DMS114 treated with DMSO at 0.1 percent for 48 hours (cell line): ENCODE data around the gene TUT7.
A peak's percentile ranks its signal among the peaks of the same experiment; 100 is the strongest.

Source experiments
- DNase-seq: peaks from one replicate; lab custom pipeline; 2025; ENCODE audit not compliant: unreplicated experiment; lab: John Stamatoyannopoulos, UW

The TUT7 gene

DNA sequence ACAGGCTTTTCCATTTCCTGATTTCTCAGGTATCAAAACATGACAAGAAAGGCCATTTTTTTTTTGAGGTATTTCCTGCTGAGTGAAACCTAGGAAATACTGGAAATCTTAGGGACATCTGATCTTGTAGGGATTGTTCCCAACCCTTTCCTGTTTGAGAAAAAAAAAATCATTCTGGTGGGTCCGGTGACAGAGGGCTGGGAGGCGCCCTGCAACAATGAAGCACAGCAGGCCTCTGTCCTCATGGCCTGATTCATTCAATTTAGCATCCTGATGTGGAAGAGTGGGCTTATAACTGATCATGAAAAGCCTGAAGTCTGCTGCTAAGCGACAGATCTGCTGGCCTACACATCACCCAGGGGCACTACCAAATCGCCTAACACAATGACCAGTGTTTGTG, 91.7 kb downstream of the TUT7 start:
- DNase-seq = no peak

- no peak for DNase-seq
These were observed 94.7 kb downstream of the TUT7 start, which contains the start of gene C9orf153 for GRCh38 chr9:86259557-86259956. Gene C9orf153, minus strand, starts transcription at chr9:86259657. Its CDS starts 30,054 bp downstream, at chr9:86229603.

- DNase-seq = no peak
These were observed 96.8 kb downstream of the TUT7 start for GRCh38 chr9:86257391-86257790.

GRCh38 chr9:86256653-86257052, 97.6 kb downstream of the TUT7 start:
- DNase-seq = no peak

DNA sequence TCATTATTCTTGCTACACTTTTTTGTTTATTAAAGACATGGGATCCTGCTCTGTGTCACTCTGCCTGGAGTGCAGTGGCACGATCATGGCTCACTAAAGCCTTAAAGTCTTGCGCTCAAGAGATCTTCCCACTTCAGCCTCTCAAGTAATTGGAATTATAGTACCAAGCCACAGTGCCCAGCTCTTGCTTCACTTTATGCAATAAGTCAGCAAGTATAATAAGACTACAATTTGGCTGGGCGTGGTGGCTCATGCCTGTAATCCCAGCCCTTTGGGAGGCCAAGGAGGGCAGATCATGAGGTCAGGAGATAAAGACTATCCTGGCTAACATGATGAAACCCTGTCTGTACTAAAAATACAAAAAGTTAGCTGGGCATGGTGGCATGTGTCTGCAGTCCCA, 100.6 kb downstream of the TUT7 start:
- no peak for DNase-seq

GRCh38 chr9:86252870-86253269, 101.3 kb downstream of the TUT7 start:
- DNase-seq = no peak

GRCh38 chr9:86250123-86250522, 104.1 kb downstream of the TUT7 start:
- no peak for DNase-seq

GRCh38 chr9:86248746-86249145, 105.5 kb downstream of the TUT7 start:
- no peak for DNase-seq

DNA sequence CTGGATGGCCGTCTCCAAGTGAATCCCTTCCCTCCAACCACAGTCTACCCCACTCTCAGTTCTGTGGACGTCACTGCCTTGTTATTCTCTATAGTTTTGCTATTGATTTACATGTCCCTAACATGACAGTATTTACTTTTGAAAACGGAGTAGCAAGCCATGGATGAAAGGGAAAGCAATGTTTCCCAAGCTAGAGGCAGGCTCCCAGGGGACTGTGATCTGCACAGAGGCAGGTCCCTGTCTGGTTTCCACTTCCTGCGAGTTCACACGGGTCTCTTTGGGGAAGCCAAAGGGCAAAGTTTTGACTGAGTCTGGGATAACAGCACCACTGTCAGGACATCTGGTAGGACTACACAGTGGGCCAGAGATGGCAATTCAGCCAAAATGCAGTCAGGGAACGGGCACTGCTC, 107.5 kb downstream of the TUT7 start:
- DNase-seq = no peak

GRCh38 chr9:86242071-86242470, 112.1 kb downstream of the TUT7 start:
- DNase-seq = no peak

DNA sequence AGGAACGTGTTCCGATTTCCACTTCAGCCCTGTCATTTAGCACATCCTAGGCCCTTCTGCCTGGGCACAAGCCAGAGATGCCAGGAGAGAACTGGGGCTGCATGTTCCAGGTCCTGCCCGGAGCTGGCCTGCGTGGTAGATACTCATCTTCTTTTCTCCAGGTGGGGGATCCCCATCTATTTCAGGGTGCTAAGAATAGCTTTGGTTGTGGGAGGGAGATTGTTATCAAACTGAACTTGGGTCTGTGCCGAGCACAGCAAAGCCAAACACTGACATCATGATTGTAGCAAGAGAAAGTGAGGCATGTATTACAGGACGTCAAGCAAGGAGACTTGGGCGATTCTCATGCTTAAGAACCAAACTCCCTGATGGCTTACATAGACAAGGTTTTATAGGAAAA, 113.0 kb downstream of the TUT7 start:
- DNase-seq = no peak

- DNase-seq = peak; percentile 11
These were observed 115.1 kb downstream of the TUT7 start for GRCh38 chr9:86238861-86239770.
